RWPE1 (cell line): ENCODE data around the gene MTRR.

Source experiments
- CTCF ChIA-PET: fragments of 350-600 bp; sonication (Branson Sonifier 250); formaldehyde crosslinking; extraction: SDS; loops from one replicate; lab custom pipeline; 2021; lab: Yijun Ruan, JAX
- POLR2A ChIA-PET: fragments of 400-600 bp; formaldehyde crosslinking; extraction: SDS; loops from one replicate; lab custom pipeline; 2020; ENCODE audit warnings: antibody characterized with exemption; ENCODE audit not compliant: low non-redundant PET; lab: Yijun Ruan, JAX
- DNase-seq: peaks from one replicate; pipeline ENCODE4 v3.0.0; 2012; ENCODE audit warnings: low spot score
- H3K27ac ChIP-seq: fragments of 450-650 bp; 2 replicates; pipeline ENCODE4 v1.5.1; 2017
- CTCF ChIP-seq: fragments of 450-650 bp; conservative IDR thresholded peaks from 2 replicates; pipeline ENCODE4 v1.5.1; 2017; ENCODE audit warnings: low read depth, mild to moderate bottlenecking

MTRR gene

GRCh38 chr5:7873216-7873615, 4.3 kb downstream of the MTRR start:
- DNase-seq: no peak
- H3K27ac ChIP-seq: no peak overlapping the region
- ChIA-PET CTCF (interaction anchor here (0.9 to 1.7 kb wide), 2 partner anchors 8 to 14 kb away, joined by 3 to 5 read pairs; no protein-coding TSS in a partner anchor), POLR2A (no interaction called here)
- no peak for TF ChIP-seq CTCF

GRCh38 chr5:7874639-7875038, 5.7 kb downstream of the MTRR start:
- POLR2A ChIA-PET: no interaction called here

GRCh38 chr5:7875151-7875550, 6.2 kb downstream of the MTRR start:
- POLR2A ChIA-PET: no interaction called here
- DNase-seq: no peak
- TF ChIP-seq CTCF: no peak
- H3K27ac ChIP-seq: no peak overlapping the region
- CTCF ChIA-PET: interaction anchor here (0.7 to 1.1 kb wide), 4 partner anchors 12 to 80 kb away, joined by 3 to 6 read pairs (median 4); no protein-coding TSS in a partner anchor

More at GRCh38 chr5:7874639-7875038, 5.7 kb downstream of the MTRR start:
- CTCF ChIA-PET: interaction anchor here (0.7 to 1.1 kb wide), 4 partner anchors 12 to 79 kb away, joined by 3 to 6 read pairs (median 4); no protein-coding TSS in a partner anchor
- no peak for TF ChIP-seq CTCF
- no peak overlapping the region for H3K27ac ChIP-seq
- DNase-seq: no peak

- peak; percentile 22 for DNase-seq
- ChIA-PET CTCF (interaction anchor here (1.3 kb wide), 1 partner anchor 10 kb away, joined by 4 read pairs; no protein-coding TSS in a partner anchor), POLR2A (no interaction called here)
- no peak overlapping the region for H3K27ac ChIP-seq
- TF ChIP-seq CTCF: no peak
Measured at GRCh38 chr5:7876867-7877266, 7.9 kb downstream of the MTRR start.

GRCh38 chr5:7877851-7878250, 8.9 kb downstream of the MTRR start:
- ChIA-PET CTCF (interaction anchor here (1.4 kb wide), 1 partner anchor 9 kb away, joined by 4 read pairs; no protein-coding TSS in a partner anchor), POLR2A (no interaction called here)
- no peak overlapping the region for H3K27ac ChIP-seq
- no peak for TF ChIP-seq CTCF
- DNase-seq: no peak

- H3K27ac ChIP-seq: no peak overlapping the region
- ChIA-PET CTCF (interaction anchor here (1.4 kb wide), 1 partner anchor 9 kb away, joined by 4 read pairs; no protein-coding TSS in a partner anchor), POLR2A (no interaction called here)
- DNase-seq: peak; percentile 13
- no peak for TF ChIP-seq CTCF
Measured at GRCh38 chr5:7878381-7878873, 9.5 kb downstream of the MTRR start.
